ENCODE results near the gene ITPR2.

ITPR2 gene

GRCh38 chr12:26668230-26668629 lies 164.8 kb downstream of the ITPR2 start:
- H3K4me3 ChIP-seq (ENCODE audit: severe bottlenecking): no peak overlapping the region
- no peaks in the 10 kb centered on the region for H3K36me3 ChIP-seq (ENCODE audit: low read depth)
- ATAC-seq (ENCODE audit: low read depth): no peak
- no peaks in the 10 kb centered on the region for H3K4me1 ChIP-seq (ENCODE audit: insufficient read depth, poor library complexity, severe bottlenecking)
- H3K27me3 ChIP-seq (ENCODE audit: insufficient read depth, poor library complexity, severe bottlenecking): no peaks in the 10 kb centered on the region
- TF ChIP-seq, protein P1, sequence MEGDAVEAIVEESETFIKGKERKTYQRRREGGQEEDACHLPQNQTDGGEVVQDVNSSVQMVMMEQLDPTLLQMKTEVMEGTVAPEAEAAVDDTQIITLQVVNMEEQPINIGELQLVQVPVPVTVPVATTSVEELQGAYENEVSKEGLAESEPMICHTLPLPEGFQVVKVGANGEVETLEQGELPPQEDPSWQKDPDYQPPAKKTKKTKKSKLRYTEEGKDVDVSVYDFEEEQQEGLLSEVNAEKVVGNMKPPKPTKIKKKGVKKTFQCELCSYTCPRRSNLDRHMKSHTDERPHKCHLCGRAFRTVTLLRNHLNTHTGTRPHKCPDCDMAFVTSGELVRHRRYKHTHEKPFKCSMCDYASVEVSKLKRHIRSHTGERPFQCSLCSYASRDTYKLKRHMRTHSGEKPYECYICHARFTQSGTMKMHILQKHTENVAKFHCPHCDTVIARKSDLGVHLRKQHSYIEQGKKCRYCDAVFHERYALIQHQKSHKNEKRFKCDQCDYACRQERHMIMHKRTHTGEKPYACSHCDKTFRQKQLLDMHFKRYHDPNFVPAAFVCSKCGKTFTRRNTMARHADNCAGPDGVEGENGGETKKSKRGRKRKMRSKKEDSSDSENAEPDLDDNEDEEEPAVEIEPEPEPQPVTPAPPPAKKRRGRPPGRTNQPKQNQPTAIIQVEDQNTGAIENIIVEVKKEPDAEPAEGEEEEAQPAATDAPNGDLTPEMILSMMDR (IDR thresholded peaks at IDR 0.05; ENCODE audit: poor library complexity, severe bottlenecking): no peak
- H3K27ac ChIP-seq (ENCODE audit: poor library complexity, severe bottlenecking): no peak overlapping the region
- no peaks in the 10 kb centered on the region for H3K9me3 ChIP-seq (ENCODE audit: severe bottlenecking)
- DNase-seq (ENCODE audit: low spot score): no peak

DNA sequence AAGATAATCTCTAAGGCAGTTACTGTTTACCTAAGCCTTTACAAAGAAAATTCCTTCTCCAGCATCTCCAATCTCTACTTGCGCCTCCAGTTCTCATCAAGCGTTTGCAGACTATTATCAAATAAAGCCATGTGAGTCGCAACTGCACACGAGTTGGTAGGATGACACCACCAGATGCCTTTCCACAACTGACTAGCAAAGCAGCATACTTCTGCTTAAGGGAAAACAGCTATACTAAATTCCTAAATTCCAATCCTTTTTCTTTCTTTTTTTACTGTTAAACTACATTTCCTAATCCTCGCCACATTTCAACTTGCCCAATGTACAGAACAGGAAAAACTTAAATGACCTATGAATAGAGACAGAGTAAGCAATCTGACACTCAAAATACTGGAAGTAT lies 166.7 kb downstream of the ITPR2 start:
- Histone ChIP-seq H3K4me1 (ENCODE audit: insufficient read depth, poor library complexity, severe bottlenecking) (no peaks in the 10 kb centered on the region), H3K27me3 (ENCODE audit: insufficient read depth, poor library complexity, severe bottlenecking) (no peaks in the 10 kb centered on the region), H3K9me3 (ENCODE audit: severe bottlenecking) (no peaks in the 10 kb centered on the region), H3K4me3 (ENCODE audit: severe bottlenecking) (no peak overlapping the region), H3K36me3 (ENCODE audit: low read depth) (no peaks in the 10 kb centered on the region), H3K27ac (ENCODE audit: poor library complexity, severe bottlenecking) (no peak overlapping the region)
- no peak for ATAC-seq (ENCODE audit: low read depth)
- no peak for DNase-seq (ENCODE audit: low spot score)
- TF ChIP-seq, protein P1 (IDR thresholded peaks at IDR 0.05; ENCODE audit: poor library complexity, severe bottlenecking): no peak

- H3K27me3 ChIP-seq (ENCODE audit: insufficient read depth, poor library complexity, severe bottlenecking): no peaks in the 10 kb centered on the region
- DNase-seq (ENCODE audit: low spot score) (no peak), ATAC-seq (ENCODE audit: low read depth) (no peak)
- no peak overlapping the region for H3K4me3 ChIP-seq (ENCODE audit: severe bottlenecking)
- no peaks in the 10 kb centered on the region for H3K4me1 ChIP-seq (ENCODE audit: insufficient read depth, poor library complexity, severe bottlenecking)
- H3K9me3 ChIP-seq (ENCODE audit: severe bottlenecking): no peaks in the 10 kb centered on the region
- no peak overlapping the region for H3K27ac ChIP-seq (ENCODE audit: poor library complexity, severe bottlenecking)
- TF ChIP-seq, protein P1 (IDR thresholded peaks at IDR 0.05; ENCODE audit: poor library complexity, severe bottlenecking): no peak
- no peaks in the 10 kb centered on the region for H3K36me3 ChIP-seq (ENCODE audit: low read depth)
Measured at GRCh38 chr12:26661399-26661798, 171.6 kb downstream of the ITPR2 start.

- no peak for DNase-seq (ENCODE audit: low spot score)
- TF ChIP-seq, protein P1 (IDR thresholded peaks at IDR 0.05; ENCODE audit: poor library complexity, severe bottlenecking): no peak
- H3K4me1 ChIP-seq (ENCODE audit: insufficient read depth, poor library complexity, severe bottlenecking): no peaks in the 10 kb centered on the region
- no peaks in the 10 kb centered on the region for H3K27me3 ChIP-seq (ENCODE audit: insufficient read depth, poor library complexity, severe bottlenecking)
- H3K9me3 ChIP-seq (ENCODE audit: severe bottlenecking): no peaks in the 10 kb centered on the region
- no peak for ATAC-seq (ENCODE audit: low read depth)
- no peaks in the 10 kb centered on the region for H3K36me3 ChIP-seq (ENCODE audit: low read depth)
- H3K4me3 ChIP-seq (ENCODE audit: severe bottlenecking): no peak overlapping the region
- no peak overlapping the region for H3K27ac ChIP-seq (ENCODE audit: poor library complexity, severe bottlenecking)
Measured at GRCh38 chr12:26659930-26660329, 173.1 kb downstream of the ITPR2 start.

DNA sequence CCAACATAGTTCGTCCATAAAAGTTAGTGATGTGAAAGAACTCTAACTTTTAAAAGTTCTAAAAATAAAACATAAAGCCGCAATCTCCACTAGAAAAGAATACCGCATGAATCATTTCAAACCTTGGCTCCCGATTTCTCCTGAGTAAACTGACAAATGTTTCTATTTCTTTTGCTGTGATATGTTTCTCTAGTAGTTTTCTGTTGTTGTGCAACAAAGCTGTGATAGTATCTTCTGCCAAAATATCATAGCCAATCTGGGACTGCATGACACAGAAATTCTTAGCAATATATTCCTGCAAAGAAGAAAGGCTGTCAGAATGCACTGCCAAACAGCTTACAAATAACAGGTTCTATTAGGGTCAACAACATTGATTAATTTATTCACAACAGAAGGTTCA lies 174.0 kb downstream of the ITPR2 start:
- no peak for DNase-seq (ENCODE audit: low spot score)
- no peaks in the 10 kb centered on the region for H3K36me3 ChIP-seq (ENCODE audit: low read depth)

More for the DNA sequence above, 174.0 kb downstream of the ITPR2 start:
- Histone ChIP-seq H3K4me1 (ENCODE audit: insufficient read depth, poor library complexity, severe bottlenecking) (no peaks in the 10 kb centered on the region), H3K9me3 (ENCODE audit: severe bottlenecking) (no peaks in the 10 kb centered on the region), H3K27me3 (ENCODE audit: insufficient read depth, poor library complexity, severe bottlenecking) (no peaks in the 10 kb centered on the region), H3K4me3 (ENCODE audit: severe bottlenecking) (no peak overlapping the region), H3K27ac (ENCODE audit: poor library complexity, severe bottlenecking) (no peak overlapping the region)
- ATAC-seq (ENCODE audit: low read depth): no peak
- TF ChIP-seq, protein P1 (IDR thresholded peaks at IDR 0.05; ENCODE audit: poor library complexity, severe bottlenecking): no peak
